ENCODE data around the gene EFCAB6.

EFCAB6 gene

GRCh38 chr22:43743929-43744643, 68.0 kb downstream of the EFCAB6 start:
- DNase-seq, result no peak

- no peak for DNase-seq
These were observed 69.0 kb downstream of the EFCAB6 start for GRCh38 chr22:43743131-43743530.

DNA sequence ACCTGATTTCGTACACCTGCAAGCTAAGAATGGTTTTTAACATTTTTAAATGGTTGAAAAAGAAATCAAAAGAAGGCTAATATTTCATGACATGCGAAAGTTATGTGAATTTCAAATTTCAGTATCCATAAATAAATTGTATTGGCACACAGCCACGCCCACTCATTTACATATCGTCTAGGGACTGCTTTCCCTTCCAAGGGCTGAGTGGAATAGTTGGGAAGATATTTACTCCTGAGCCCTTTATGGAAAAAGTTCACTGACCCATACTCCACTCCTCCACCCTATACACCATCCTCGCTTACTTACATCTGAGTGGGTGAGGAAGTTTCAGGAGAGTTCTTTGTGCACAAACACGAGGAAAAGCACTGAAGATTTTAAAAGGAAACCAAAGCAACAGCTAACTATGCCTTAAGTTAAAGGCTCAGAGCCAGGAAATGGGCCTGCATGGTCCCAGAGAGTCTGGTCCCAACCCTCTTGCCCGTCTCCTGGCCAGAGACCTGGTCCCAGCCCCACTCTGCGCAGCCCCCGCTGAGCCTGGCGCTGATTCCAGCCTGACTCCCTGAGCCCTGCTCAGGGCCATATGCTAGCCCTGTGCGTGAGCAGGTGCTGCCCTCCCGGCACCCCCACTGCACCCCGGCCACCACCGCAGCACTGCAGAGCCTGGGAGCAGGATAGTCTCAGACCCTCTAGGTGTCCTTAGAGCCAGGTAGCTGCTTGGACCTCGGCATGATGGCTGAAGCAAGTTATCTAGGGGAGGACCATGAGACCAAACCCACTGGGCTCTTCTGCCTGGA, 69.8 kb downstream of the EFCAB6 start:
- DNase-seq, result no peak

DNA sequence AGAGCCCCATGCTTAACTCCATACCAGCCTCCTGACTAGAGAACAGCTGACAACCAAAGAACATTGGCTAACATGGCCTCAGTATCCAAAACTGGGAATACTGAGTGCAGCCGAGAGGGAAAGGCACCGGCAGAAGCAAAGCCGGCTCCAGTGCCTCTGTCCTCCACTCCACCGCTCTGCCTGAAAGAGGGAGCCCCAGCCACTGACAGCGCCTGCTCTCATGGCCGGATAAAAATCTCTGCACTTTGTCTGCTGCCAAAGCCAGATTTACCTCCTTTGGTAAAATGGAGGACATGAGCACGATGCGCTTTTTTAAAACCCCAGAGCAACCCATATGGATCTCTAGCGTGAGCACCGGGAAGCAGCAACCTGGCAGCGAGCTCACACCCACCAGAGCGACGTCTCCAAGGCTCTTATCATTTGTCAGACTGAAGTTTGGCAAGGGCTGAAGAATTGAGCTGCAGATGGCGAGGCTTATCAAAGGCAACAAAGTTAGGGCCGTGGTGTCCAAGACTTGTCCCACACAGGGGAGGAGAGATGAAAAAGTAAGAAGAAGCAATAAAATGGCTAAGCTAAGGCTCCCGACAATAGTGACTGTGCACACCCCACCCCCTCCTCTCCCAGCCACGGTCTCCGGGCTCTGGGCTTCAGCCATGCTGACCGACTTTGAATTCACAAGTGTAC, 71.4 kb downstream of the EFCAB6 start:
- no peak for DNase-seq

DNA sequence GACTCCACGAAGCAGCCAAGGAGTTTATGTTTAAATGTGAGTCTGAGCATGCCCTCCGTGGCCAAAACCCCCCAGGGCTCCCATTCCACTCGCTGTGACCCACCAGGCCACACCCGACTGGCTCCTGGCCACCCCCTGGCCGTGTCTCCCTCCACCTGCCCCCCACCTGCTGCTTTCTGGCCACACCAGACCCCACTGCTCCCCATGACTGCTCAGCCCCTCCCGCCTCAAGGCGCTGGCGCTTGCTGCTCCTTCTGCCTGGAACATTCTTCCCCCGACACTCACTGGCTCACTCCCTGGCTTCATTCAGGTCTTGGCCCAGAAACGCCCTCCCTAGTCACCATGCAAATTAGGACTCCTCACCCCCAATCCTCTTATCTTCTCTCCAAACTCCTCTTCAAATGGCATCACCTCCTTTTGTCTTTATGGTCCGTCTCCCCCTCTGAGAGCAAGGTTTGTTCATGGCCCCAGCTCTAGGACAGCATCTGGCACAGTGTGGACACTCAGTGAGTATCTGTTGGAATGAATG, 72.2 kb downstream of the EFCAB6 start:
- DNase-seq, result no peak

DNA sequence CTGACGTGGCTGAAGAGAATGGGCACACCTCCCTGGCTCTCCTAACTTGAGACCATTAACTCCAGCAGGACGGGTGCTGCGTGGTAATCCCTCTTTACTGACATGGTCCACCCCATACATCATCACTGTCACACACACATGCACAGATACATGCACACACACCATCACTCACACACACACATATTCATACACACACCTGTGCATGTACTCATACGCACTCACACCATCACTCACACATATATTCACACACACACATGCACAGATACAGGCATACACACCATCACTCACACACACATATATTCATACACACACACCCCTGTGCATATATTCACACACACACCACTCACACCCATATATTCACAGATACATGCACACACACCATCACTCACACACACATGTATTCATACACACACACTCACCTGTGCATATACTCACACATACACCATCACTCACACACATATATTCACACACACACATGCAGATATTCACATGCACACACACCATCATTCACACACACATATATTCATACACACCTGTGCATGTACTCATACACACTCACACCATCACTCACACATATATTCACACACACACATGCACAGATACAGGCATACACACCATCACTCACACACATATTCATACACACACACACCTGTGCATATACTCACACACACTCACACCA, 74.8 kb downstream of the EFCAB6 start:
- no peak for DNase-seq

- no peak for DNase-seq
These were observed 75.5 kb downstream of the EFCAB6 start for GRCh38 chr22:43736651-43737050.

DNA sequence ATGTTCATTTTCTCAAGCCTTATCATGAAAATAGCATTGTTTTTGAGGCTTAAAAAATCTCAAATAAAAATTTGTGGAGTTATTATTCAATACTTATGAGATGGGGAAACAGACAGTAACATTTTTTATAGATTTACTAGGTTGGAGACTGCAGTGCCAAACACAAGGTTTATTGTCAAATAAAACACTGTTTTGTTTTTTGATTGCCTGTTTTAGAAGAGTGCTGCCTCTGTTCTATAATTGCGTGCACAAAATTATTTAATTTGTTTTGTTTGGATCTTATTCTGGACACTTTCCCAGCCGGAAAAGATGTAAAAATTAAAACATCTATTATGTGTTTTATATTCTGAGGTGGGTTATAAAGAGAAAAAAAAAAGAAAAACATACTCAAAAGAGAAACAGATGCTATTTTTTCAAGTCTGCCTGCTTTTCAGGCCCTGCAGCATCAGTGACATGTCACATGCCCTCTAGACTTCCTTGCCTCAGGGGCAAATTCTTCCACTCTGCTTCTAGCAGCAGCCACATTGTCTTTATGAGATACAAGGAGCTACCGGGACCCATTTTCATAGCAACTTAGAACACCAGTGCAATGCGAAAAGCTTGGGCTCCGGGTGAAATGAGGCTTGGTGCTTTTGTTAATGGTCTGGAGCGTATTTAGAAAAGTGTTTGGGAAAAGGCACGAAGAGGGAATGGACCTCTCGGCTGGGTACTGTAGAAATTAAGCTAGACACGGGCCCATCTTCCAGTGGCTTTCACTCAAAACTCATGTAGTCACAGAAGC, 77.5 kb downstream of the EFCAB6 start:
- DNase-seq, result no peak

DNA sequence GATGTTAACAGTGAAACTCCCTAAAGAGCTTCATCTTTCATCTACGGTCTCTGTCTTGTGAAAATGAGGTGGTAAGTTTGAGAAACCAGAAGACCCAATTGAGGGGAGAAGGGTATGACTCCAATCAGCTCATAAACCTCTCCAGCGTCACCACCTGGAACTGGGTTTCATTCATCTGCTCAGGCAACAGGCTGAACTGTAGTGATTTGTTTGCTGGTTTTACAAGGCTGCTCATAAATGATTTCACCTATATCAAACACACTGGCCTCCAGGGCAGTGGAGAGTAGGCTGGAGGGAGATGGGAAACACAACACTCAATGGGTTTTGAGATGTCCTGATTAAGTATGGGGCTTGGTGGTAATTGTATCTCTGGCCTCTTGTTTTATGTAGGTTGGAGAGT, 79.0 kb downstream of the EFCAB6 start:
- DNase-seq, result no peak

DNA sequence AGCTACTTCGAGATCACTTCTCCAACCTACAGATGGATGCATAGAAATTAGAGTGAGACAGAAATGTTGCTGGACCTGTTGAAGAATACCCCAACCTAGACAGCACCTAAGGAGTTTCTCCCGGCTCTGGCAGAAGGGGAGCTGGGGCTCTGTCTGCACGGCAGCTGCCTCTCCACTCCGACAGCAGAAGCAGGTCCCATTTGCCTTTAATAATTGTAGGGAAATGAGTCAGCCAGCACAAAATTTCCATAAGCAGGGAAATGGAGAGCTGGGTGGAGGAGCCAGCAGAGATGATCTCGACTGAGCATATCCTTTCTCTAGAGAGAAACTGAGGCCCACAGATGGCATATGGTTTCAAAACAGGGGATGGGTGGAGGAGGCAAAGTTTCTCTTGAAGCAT, 80.1 kb downstream of the EFCAB6 start:
- no peak for DNase-seq

DNA sequence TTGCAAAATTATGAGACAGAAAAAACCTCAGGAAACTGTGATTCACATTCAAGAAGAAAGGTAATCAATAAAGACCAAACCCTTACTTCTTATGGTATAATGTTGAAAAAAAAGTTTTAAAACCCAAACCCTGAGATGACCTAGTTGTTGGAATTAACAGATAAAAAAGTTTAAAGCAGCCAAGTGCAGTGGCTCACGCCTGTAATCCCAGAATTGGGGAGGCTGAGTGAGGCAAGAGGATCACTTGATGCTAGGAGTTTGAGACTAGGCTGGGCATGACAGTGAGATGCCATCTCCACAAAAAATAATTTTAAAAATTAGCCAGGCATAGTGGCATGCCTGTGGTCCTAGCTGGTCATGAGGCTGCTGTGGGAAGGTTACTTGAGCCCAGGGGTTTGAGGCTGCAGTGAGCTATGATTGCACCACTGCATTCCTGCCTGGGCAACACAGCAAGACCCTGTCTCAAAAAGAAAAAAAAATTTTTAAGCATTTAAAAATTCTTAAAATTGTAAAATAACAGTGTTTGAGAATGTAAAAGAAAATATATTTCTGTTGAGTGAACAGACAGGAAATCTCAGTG, 85.1 kb downstream of the EFCAB6 start:
- DNase-seq, result no peak

GRCh38 chr22:43726322-43726721, 85.8 kb downstream of the EFCAB6 start:
- DNase-seq, result no peak

DNA sequence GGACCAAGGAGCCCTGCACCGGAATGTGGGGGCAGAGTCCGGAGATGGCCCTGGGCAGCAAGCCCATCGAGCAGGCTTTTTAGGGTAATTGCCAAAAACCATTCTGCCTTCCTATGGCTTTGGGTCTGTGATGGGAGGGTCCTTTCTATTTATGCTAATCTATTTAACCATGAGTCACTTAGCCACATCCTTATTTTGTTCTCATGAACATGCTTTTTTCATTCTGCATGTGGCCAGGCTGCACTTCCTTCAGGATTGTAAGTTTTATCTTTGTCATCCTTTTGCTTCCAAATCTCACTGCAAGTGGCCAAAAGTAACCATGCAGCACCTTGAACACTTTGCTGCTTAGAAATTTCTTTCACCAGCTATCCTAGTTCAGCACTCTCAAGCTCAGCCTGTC, 88.3 kb downstream of the EFCAB6 start:
- DNase-seq, result no peak

GRCh38 chr22:43722444-43722843, 89.7 kb downstream of the EFCAB6 start:
- DNase-seq, result no peak

DNA sequence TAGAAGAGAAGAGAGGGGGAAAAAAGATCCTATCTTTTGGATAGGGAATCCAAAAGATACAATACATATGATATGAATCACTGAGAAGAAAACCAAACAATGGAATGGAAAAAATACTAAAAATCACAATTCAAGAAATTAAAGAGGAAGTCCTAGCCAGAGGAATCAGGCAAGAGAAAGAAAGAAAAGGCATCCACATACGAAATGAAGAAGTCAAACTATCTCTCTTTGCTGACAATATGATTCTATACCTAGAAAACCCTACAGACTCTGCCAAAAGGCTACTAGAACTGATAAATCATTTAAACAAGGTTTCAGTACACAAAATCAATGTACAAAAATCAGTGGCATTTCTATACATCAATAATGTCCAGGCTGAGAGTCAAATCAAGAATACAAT, 91.4 kb downstream of the EFCAB6 start:
- no peak for DNase-seq

GRCh38 chr22:43714104-43714503, 98.0 kb downstream of the EFCAB6 start:
- DNase-seq, result no peak

DNA sequence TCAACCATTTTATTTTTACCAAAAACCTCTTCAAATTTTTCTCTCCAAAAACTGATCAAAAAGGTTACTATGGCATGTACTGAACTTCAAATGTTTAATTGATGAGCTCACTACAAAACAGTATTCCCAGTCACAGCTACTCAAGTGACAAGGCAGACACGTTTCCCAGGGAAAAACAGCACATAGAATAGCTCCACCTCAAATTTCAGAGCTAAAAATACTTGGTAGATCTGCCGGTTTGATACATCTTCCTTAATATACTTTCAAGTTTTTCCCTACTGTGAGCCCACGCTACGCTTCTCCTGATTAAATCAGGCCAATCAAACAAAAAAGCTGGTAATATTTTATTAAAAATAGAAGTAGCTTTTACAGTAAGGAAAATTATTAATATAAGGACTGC, 100.4 kb downstream of the EFCAB6 start:
- DNase-seq, result no peak

DNA sequence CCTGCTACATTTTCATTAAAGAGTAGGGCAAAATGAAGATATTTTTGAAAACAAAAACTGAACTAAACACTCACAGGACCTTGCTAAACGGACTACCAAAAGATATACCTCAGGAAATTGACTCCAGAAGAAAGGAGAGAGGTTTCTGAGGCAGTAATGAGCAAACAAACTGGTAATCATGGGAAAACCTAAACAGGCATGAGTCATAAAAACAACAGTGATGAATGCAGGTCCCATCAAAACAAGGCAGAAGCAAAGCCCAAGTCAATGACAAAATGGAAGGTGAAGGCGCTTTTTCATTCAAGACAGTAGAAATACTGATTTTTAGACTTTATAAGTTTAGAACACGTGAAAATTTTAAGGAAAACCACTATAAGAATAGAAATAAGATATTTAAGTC, 104.5 kb downstream of the EFCAB6 start:
- no peak for DNase-seq

- no peak for DNase-seq
These were observed 105.4 kb downstream of the EFCAB6 start for GRCh38 chr22:43706571-43707328.

DNA sequence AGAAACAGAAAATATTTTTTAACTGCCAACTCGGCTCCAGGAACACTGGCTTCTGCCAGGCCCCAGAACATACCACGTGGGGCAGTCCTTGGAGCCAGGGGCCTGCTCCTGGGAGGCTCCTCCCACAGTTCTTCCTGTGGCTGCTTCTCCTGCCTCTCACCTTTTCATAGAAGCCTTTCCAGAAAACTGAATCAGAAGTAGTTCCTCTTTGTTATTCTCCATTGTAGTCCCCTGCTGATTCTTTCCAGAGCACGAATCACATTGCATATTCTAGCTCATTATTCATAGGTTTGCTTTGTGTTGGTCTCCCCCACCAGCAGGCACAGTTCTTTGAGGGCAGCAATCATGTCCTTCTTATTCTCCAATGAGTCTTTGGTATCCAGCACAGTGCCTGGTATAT, 106.0 kb downstream of the EFCAB6 start:
- DNase-seq, result no peak

DNA sequence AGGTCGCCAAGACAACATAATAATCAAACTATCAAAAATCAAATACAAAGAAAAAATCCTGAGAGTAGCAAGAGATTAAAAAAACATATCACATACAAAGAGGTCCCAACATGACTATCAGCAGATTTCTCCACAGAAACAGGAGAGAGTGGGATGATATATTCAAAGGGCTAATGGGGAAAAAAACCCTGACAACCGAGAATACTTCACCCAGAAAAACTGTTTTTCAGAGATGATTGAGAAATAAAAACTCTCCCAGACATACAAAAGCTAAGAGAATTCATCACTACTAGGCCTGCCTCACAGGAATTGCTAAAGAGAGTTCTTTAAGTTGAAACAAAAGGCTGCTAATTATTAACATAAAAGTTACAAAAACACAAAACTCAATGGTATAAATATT, 108.1 kb downstream of the EFCAB6 start:
- no peak for DNase-seq
